GM12878 (cell line): Measurements from ENCODE around the gene PREX1.

ENCODE experiments used
- POLR2A ChIP-seq: IDR thresholded peaks from 2 replicates; pipeline ENCODE4 v1.6.1; 2011; ENCODE audit warnings: low read depth, mild to moderate bottlenecking, low read length
- SMAD1 ChIP-seq: fragments of 450-650 bp; IDR thresholded peaks from 2 replicates; pipeline ENCODE4 v1.6.1; 2018; ENCODE audit warnings: mild to moderate bottlenecking, low read depth; ENCODE audit not compliant: partially characterized antibody
- SREBF1 ChIP-seq: IDR thresholded peaks from 2 replicates; pipeline ENCODE4 v1.6.1; 2012; ENCODE audit warnings: mild to moderate bottlenecking, low read length
- TF ChIP-seq, protein P1 (sequence below), 3 experiments: IDR thresholded peaks in 2 of 3; conservative IDR thresholded peaks in 1 of 3; 2 replicates each; pipeline ENCODE4 v1.5.1; 2011; ENCODE audit warnings: low read depth in 3 of 3, low read length in 3 of 3, mild to moderate bottlenecking in 3 of 3, control low read depth in 2 of 3, moderate library complexity in 2 of 3, inconsistent platforms in 1 of 3, mixed read lengths in 1 of 3; ENCODE audit not compliant: control insufficient read depth in 2 of 3, insufficient read depth in 1 of 3; ENCODE audit errors: extremely low read depth in 1 of 3

GRCh38 chr20:48718786-48719578 is 108.8 kb downstream of the PREX1 start:
- TF ChIP-seq SMAD1 (no peak), SREBF1 (no peak), POLR2A (no peak)
- TF ChIP-seq, protein P1, sequence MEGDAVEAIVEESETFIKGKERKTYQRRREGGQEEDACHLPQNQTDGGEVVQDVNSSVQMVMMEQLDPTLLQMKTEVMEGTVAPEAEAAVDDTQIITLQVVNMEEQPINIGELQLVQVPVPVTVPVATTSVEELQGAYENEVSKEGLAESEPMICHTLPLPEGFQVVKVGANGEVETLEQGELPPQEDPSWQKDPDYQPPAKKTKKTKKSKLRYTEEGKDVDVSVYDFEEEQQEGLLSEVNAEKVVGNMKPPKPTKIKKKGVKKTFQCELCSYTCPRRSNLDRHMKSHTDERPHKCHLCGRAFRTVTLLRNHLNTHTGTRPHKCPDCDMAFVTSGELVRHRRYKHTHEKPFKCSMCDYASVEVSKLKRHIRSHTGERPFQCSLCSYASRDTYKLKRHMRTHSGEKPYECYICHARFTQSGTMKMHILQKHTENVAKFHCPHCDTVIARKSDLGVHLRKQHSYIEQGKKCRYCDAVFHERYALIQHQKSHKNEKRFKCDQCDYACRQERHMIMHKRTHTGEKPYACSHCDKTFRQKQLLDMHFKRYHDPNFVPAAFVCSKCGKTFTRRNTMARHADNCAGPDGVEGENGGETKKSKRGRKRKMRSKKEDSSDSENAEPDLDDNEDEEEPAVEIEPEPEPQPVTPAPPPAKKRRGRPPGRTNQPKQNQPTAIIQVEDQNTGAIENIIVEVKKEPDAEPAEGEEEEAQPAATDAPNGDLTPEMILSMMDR (IDR thresholded peaks at IDR 0.05 in 2 of 3, conservative IDR thresholded peaks at IDR 0.05 in 1 of 3; ENCODE audit: control insufficient read depth in 2 of 3, extremely low read depth in 1 of 3, insufficient read depth in 1 of 3, low read depth in 3 of 3, low read length in 3 of 3), result no peak
